HG02970 (cell line): ENCODE results near the gene CAV2.

Source experiments
- ATAC-seq: cut with Tn5 transposase; IDR thresholded peaks from one replicate; pipeline ENCODE4 v1.9.1; 2021; ENCODE audit warnings: mild to moderate bottlenecking, moderate library complexity, moderate number of reproducible peaks; ENCODE audit not compliant: unreplicated experiment, low FRiP score

CAV2 gene

DNA sequence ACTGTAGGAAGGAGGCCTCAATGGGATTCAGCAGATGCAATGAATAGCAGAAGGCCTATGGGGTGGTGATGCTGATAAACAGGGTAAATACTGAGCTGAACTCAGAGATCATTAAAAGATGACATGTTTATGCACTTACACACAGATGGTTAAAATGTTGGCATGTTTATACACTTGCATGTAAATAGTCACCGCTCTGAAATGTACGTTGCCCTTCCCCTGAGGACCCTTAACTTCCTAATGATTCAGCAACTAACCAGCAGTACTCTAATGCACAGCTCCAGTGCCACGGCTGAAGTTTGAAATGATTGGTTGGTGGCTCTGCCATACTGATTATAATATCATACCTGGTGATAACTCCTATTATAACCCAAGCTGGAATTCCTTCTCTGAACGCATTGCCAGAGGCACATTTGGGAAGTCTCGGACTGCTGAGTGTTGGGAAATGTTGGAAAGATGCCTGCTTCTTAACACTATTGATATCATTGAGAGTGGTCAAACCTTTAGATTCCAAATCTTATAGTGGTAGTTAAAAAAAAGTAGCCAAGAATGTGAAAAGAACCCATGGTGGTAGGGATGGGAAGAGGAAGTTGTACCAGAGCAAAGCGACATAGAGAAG lies 21.6 kb downstream of the CAV2 start:
- ATAC-seq, result no peak

DNA sequence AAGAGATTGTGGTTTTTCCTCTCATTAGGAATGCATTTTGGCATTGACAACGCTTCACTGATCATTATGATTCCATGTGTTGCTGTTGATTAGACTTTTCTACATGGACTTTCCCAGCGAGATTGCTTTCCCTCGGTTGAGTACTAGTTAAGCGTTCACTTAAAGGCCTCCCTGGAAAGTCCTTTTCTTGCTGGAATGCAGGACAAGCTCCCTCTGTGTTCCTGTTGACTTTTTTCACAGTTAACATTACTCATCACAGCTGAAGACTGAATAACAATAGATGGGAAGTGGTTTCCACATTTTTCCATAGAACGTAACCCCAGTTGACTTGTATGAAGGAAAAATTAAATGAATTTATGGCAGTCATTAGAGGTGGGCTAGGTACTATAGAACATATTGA lies 22.7 kb downstream of the CAV2 start:
- no peak for ATAC-seq

DNA sequence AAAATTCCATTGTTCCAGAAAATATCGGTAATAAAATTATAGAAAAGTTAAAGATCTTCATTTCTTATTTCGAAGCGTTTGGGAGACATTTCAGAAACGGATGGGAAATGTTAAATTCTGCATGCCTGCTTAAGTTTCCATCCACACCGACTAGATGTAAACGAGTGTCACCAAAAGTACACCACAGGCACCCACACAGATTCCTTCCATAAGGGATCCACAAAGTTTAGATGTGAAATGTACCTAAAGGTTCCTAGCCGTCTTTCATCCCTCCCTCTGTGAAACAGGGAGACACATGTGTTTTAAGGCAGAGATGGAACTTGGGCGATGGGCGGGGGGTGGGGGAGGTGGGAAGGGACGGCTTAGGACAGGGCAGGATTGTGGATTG lies 24.7 kb downstream of the CAV2 start:
- ATAC-seq, result no peak

DNA sequence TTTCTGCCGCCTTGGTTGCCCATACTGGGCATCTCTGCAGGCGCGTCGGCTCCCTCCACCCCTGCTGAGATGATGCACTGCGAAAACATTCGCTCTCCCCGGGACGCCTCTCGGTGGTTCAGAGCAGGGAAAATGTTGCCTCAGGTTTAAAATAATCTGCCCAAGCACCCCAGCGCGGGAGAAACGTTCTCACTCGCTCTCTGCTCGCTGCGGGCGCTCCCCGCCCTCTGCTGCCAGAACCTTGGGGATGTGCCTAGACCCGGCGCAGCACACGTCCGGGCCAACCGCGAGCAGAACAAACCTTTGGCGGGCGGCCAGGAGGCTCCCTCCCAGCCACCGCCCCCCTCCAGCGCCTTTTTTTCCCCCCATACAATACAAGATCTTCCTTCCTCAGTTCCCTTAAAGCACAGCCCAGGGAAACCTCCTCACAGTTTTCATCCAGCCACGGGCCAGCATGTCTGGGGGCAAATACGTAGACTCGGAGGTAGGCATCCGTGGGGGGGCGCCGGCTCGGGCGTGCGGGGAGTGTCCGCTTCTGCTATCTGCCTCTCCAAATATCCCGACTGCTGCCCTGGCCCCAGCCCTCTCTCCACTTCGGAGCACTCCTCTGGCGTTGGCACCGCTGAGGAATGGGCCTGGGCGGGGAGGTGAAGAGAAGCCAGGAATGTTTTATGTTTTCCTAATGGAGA lies 25.2 kb downstream of the CAV2 start, which contains the start of gene CAV1:
TSS of gene CAV1 (plus strand) at position 428 of the 689 bp plus-strand sequence. CDS start at position 455, 27 bp downstream.
- ATAC-seq, result no peak

DNA sequence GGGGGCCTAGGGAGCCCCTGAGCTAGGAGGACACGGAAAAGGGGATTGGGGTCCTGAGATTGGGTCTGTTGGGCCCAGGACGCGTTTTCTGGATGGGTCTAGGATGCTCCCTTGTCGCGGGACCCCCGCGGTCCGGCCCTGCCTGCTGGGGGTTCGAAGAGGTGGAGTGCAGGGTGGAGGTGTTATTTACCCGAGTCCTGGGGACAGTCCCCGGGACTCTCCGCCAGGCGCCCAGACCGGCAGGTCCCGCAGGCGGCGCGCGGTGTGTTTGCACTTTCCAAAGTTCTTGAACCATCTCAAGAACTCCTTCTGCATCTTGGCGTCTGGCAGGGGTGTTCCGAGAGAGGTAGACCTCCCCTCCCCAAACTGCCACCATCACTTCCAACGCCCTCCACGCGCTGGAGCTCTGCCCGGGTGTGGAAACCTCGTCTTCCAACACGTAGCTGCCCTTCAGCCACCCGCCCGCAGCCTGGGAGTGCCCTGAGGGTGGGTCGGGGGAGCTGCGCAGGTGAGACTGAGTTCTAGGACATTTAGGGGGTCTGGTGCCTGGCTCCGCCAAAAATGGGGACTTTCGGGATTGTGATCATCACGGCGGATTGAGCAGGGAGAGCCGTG lies 25.9 kb downstream of the CAV2 start:
- ATAC-seq, result no peak

DNA sequence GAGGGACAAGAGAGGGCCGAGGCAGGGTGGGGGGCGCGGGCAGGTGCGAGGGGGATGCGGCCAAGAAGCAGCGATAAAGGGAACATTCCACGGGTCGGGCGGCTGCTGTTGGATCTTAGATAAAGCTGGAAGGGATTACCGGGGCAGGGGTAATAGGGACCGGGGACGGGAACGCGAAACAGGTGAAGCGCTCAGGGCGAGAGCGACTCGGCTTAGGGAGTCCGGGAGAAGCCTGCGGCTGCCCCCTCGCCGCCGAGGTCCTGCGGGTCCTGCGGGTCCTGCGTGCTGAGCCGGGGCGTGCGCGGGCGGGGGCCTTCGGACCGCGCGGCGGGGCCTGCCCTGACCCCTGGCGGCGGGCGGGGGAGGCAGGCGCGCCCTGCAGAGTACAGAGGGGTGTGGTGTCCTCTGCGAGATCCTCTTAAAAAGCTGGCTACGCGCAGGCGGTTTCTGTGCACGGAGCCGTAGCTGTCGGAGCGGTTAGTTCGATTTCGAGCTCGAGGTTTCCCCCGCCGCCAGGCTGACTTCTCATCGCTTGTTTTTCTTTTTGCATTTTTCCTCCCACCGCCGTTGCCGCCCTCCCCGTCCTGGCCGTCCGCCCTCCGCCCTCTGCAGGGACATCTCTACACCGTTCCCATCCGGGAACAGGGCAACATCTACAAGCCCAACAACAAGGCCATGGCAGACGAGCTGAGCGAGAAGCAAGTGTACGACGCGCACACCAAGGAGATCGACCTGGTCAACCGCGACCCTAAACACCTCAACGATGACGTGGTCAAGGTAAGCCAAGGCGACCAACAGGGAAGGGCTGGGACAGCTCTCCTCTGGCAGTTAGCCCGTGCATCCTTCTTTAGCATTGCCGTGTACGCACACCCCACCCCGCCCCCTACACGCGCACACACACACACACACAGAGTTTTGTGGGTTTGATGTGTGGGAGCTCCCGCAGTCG lies 26.6 kb downstream of the CAV2 start:
- ATAC-seq, result peak; percentile 92

DNA sequence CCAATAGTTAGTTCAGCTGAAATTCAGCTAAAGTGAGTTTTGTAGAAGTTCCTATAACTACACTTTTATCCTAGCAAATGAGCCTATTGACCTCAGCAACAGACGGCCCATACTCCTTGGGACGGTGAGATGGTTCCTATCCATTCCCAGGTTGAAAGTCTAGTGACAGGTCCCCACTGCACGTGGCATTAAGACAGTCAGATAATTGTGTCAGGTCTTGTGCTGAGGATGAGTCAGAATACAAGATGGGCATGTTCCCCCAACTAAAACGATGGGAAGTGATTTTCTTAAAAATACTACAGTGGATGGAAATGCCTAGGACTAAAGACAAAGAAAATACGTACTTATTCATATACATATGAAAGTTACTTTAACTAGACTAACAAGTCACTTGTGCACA lies 27.4 kb downstream of the CAV2 start:
- ATAC-seq, result no peak

DNA sequence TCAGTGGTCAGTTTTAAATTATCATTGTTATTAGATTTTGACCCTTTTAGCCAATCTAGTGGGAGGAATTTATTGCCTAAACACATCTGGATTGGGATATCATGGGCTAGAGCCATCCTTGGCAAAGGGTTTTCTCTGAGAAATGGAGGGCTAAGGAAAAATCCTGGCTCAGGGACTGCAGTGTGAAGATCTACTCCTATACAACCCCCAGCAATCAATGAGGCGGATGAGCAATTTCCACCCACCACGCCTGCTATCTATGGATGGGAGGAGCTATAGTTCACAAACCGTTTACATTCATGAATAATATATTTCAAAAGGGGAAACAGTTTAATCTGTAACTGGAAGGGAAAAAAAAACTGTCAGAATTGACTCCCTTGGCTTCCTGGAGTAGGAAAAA lies 28.0 kb downstream of the CAV2 start:
- no peak for ATAC-seq

DNA sequence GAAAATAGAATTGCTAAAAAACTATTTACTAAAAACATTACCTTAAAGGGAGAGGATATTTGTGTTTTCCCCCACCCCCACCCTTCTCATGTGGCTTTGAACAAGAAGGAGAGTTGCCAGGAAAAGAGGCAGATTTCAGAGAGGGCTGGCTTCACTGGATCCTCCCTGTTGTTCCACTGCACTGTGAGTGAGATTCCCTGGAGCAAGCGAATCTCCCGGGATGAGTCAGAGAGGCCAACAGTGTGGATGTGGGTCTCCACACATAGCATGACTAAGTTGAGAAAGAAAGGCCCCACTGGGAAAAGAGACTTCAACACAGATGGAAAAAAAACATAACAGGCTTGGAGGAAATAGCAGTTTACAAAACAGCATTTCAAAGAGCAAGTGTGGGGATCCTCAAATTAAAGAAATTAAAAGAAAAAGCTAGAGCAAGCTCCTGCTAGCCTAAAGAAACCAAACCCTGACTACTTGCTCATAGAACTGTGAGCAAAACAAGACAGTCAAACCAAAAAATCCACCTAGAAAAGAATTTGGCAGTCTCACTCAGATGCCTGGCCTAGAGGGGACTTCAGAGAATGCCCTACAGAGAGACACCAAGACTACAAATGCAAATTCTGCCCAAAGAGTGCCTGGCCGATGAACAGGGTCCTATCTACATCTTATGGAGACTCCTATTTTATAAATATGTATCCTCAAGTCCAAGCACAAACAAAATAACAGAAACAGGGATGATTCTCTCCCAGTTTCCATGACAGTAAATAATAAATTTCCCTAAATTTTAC lies 28.7 kb downstream of the CAV2 start:
- no peak for ATAC-seq

DNA sequence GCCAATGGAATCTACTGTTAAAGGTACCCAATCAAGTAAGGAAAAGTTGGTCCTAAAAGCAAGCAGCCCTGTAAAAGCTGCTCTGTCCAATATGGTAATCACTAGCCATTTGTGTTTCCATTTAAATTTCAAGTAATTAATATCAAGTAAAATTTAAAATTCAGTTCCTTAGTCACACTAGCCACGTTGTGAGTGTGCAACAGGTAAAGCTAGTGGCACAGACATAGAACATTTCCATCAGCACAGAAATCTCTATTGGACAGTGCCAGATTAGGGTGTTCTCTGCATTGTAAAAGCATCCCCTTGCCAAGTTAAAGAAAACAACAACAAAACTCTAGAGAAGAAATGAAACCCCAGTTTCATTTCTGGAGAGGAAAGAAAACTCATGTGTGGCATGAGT lies 29.7 kb downstream of the CAV2 start:
- no peak for ATAC-seq

DNA sequence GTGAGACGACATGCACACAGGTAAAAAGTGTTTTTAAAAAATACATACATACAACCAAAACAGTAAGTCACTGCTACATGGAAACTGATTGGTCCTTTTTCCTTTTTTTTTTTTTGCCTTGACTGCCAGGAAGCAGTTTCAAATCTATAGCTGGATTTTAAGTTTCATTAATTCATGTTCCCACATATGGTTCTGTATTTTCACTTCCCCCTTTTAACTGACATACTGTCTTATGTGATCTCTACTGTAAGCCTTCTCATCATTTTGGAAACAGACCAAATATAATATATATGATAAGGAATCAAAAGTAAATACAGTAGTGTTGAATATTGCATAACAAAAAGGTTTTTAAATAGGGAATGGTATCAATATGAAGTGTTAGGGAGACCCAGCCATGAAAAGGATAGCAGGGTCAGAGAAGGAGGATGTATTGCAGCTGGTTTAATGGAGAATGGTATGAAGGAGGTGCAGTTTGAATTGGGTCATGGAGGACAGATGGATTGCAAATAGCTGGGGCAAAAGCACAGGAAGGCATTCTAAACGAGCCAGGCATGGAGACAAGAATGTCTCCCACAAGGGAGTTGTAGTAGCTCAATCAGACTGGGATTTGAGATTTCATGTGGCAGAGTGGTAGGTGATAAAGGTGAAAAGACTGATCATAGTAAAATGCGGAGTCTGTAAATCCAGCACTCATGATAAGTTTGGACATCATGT lies 30.7 kb downstream of the CAV2 start:
- no peak for ATAC-seq

DNA sequence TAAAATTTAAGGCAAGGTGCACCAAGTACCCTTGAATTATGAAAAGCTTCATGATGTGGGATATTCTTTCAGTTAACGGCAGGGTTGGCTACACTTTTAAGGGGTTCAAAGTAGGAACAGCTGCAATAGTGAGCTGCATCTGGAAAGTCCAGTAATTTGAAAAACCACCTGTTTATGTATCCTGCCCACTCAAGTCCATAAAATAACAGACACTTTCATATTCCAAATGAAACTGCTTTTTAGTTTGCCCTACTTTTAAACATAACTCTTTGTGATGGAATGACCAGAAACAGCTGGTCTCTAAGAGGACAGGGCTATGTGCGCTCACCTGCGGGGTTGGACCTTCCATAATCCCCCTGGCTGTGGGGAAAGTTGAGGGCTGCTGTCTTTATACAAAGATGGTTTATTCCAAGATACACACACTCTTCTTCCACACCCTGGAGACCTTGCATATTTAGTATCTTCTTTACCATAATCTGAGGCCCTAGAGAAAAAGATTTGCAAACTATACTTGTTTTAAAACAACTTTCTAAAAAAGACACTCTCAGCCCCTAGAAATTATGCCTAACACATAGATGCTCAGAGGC lies 32.7 kb downstream of the CAV2 start:
- no peak for ATAC-seq

DNA sequence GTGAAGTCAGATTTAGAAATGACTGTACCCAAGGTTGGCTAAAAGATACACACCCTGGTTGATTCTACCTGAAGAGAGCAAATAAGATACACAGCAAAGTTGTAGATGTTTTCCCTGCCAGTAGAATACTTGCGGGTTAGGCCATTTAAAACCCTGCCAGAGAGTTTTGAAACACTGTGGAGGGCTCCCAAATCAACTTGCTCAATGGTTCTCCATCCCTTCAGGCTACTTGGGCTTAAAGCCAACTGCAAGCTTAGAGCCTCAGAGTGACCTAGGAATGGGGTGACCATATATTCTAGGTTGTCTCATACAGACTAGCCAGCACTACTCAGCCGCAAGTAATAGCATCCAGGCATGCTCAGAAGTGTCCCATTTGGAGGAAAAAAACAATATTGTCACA lies 35.3 kb downstream of the CAV2 start:
- ATAC-seq, result no peak

DNA sequence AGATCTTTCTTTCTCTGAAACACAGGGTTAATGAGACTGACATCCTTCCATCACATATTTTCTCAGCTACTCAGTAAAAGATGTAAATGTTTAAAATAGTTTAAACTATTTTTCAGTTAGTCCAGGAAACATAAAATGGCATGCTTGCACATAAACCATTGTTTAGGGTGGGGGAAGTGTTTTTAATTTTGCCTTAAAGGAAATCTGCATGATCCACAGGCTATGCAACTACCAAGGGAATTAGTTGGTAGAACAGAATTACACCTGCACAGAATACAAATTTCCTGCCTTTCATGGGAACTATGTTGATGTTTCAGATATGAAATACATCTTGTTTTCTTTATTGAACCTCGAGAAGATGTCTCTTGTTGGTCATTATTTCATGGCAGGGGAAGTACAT lies 35.9 kb downstream of the CAV2 start:
- no peak for ATAC-seq

DNA sequence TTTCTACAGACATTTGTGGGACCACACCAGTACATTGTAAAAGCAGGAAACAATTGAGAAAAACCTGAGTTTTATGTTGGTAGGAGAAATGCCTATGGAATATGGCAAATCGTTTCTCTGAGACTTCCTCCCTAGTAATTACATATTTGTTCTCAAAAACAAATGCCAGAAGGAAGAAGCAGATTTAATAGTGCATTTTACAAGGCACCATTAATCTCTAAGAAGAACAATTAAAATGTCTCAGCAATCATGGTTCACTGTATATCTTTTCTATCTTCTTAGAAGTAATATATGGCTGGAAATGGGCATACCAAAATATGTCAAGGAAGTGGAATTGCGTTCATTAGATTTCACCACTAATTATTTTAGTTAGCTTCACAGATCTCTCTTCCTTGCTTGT lies 38.6 kb downstream of the CAV2 start:
- ATAC-seq, result no peak

DNA sequence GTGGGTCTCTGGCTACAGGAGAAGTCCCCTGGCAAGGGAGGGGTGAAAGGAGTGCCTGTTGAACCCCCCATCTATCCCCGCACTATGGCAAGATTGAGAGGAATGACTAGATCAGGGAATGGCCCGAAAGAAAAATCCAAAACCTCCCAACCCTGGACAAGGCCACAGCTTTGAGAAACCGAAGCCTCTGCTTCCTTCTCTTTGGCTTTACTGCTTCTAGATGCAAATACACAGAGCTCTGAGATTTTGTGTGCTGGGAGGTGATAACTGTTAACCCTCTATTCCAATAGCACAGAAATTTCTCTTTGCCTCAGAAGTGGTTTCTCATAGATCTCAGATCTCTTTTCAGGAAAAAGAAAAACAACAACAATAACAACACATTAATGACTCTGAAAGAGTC lies 40.3 kb downstream of the CAV2 start:
- no peak for ATAC-seq

DNA sequence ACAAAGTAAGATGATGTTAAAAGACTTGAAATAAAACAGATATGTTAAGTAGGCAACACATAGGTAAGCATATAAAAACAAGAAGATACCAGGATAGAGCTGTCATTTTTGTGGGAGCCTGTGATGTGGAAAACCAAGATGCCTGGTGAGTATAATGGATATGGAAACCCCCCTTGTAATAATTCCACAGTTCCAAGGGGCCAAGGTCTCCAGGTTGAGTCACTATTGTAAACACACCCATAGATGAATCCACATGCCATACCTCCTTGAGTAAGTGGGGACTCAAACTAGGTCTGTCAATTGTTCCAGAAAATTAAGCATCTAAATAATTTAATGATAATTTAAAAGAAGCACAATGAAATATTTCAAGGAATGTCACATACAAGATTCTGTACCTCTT lies 41.2 kb downstream of the CAV2 start:
- no peak for ATAC-seq

DNA sequence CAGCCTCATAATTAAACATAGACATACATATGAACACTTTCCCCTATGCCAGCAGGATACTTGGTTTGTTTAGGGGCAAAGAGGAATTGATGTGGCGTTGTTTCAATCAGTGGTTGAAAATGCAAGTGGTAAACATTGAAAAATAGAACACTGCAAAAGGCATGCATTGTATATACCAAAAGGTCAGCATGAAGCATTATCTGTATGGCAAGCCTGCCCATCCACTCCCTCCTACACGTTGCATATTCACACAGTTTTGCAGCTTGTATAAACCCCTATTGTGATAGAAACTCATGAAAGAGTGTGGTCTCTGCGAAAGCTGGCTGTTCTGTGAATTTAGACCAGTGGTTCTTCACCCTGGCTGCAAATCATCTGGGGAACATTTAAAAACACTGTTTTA lies 42.4 kb downstream of the CAV2 start:
- no peak for ATAC-seq

DNA sequence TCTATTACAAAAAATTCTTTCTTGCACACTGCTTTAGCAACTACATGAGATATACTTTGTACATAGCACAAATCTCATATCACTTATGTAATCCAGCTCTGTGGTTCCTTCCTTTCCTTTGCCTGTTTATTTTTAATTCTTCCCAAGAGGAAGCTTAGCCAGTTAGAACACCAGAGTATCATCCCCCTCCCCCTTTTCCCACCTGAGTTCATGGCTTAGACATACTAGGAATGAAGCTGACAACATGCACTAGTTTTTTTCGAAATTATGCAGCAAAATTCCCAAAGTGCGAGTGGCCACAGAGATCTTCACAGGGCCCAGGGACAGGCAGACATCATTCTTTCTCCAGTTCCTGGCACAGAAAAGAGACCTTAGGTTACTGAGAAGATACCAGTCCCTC lies 43.1 kb downstream of the CAV2 start:
- no peak for ATAC-seq
